Peyer's patch (tissue), 4 donors: ENCODE data around the gene LGMN. TPM values are rescaled to one million over a fixed set of nuclear protein-coding genes. Genes with fewer than 3 reads are reported as not detected.

ENCODE experiments used
- DNase-seq, 3 donors: peaks; one replicate each; pipeline ENCODE4 v3.0.0-alpha.2; 2017 to 2019
- H3K27ac ChIP-seq, 4 donors: fragments of 200-600 bp; sonication (generic); one replicate each; pipeline ENCODE4 v1.5.1; 2016 to 2019
- H3K27me3 ChIP-seq, 2 donors: fragments of 200-600 bp; sonication (generic); one replicate each; pipeline ENCODE4 v1.5.1; 2019
- H3K36me3 ChIP-seq, 3 donors: fragments of 200-600 bp; sonication (generic); one replicate each; pipeline ENCODE4 v1.5.1; 2016 to 2019
- H3K4me1 ChIP-seq, 4 donors: fragments of 200-600 bp; sonication (generic); one replicate each; pipeline ENCODE4 v1.5.1; 2016 to 2019
- H3K4me3 ChIP-seq, 4 donors: fragments of 200-600 bp; sonication (generic); 1 replicate in 3 of 4; 2 replicates in 1 of 4; pipeline ENCODE4 v1.5.1; 2016 to 2019; ENCODE audit warnings: mild to moderate bottlenecking in 1 of 4
- H3K9me3 ChIP-seq, 4 donors: fragments of 200-600 bp; sonication (generic); one replicate each; pipeline ENCODE4 v1.5.1; 2016 to 2019; ENCODE audit warnings: mild to moderate bottlenecking in 1 of 4
- CTCF ChIP-seq, 6 experiments: fragments of 450-650 bp in 4 of 6; fragments of 200-600 bp in 2 of 6; sonication (generic) in 1 of 6; IDR thresholded peaks; one replicate each; pipeline ENCODE4 v1.5.1; 2017 to 2019; ENCODE audit warnings: antibody characterized with exemption in 6 of 6, mild to moderate bottlenecking in 3 of 6, moderate library complexity in 1 of 6
- POLR2A ChIP-seq, 2 donors: fragments of 450-650 bp; IDR thresholded peaks; one replicate each; pipeline ENCODE4 v1.5.1; 2017; ENCODE audit warnings: antibody characterized with exemption in 2 of 2, mild to moderate bottlenecking in 2 of 2, moderate library complexity in 2 of 2
- total RNA-seq, 4 donors: library from RNA; depleted of rRNA; stranded (reverse); fragments of >200 nt; gene quantifications; one replicate each; pipeline ENCODE4 v1.1.0, GENCODE V29; 2016

The LGMN gene
- total RNA-seq, 4 donors from 2014 or later: 16.5 to 108 (median 82.5) TPM

- DNase-seq: peak in 1 of 3 donors; percentile 63
- TF ChIP-seq CTCF (IDR thresholded peaks at IDR 0.05): peak in 4 of 6 experiments; percentile 38 to 59 (median 56)
- no peak for TF ChIP-seq POLR2A (IDR thresholded peaks at IDR 0.05)
These were observed 58.0 kb downstream of the LGMN start for GRCh38 chr14:92690171-92691011.

GRCh38 chr14:92688434-92689375, 59.7 kb downstream of the LGMN start:
- Histone ChIP-seq H3K9me3 (no peaks in the 10 kb centered on the region), H3K4me3 (no peak overlapping the region), H3K36me3 (peaks cover 0 to 36% (median 0%) of the 10 kb centered on the region in 3 donors), H3K4me1 (peaks cover 0 to 38% (median 4%) of the 10 kb centered on the region in 4 donors), H3K27me3 (no peaks in the 10 kb centered on the region), H3K27ac (no peak overlapping the region)
- peak in 1 of 3 donors; percentile 57 for DNase-seq
- TF ChIP-seq CTCF (IDR thresholded peaks at IDR 0.05): no peak
- TF ChIP-seq POLR2A (IDR thresholded peaks at IDR 0.05): no peak

More at GRCh38 chr14:92690171-92691011, 58.0 kb downstream of the LGMN start:
- Histone ChIP-seq H3K4me3 (no peak overlapping the region), H3K27me3 (no peaks in the 10 kb centered on the region), H3K4me1 (peaks cover 0 to 42% (median 4%) of the 10 kb centered on the region in 4 donors), H3K27ac (no peak overlapping the region), H3K36me3 (peaks cover 0 to 20% (median 0%) of the 10 kb centered on the region in 3 donors), H3K9me3 (no peaks in the 10 kb centered on the region)

- no peaks in the 10 kb centered on the region for H3K9me3 ChIP-seq
- no peak for TF ChIP-seq CTCF (IDR thresholded peaks at IDR 0.05)
- no peaks in the 10 kb centered on the region for H3K27me3 ChIP-seq
- H3K4me1 ChIP-seq: peaks cover 0 to 30% (median 2%) of the 10 kb centered on the region in 4 donors
- peak in 1 of 3 donors; percentile 57 for DNase-seq
- H3K36me3 ChIP-seq: peaks cover 0 to 43% (median 0%) of the 10 kb centered on the region in 3 donors
- peak overlapping the region in 2 of 4 donors; percentile 34 to 45 for H3K4me3 ChIP-seq
- no peak overlapping the region for H3K27ac ChIP-seq
These were observed 60.6 kb downstream of the LGMN start for GRCh38 chr14:92687681-92688433.

- H3K27ac ChIP-seq: peak overlapping the region in 1 of 4 donors; percentile 10
- no peaks in the 10 kb centered on the region for H3K27me3 ChIP-seq
- TF ChIP-seq CTCF (IDR thresholded peaks at IDR 0.05): peak; percentile 65 to 99 (median 92)
- no peak for TF ChIP-seq POLR2A (IDR thresholded peaks at IDR 0.05)
- H3K4me3 ChIP-seq: peak overlapping the region in 3 of 4 donors; percentile 4 to 45 (median 34)
- peaks cover 0 to 44% (median 0%) of the 10 kb centered on the region in 3 donors for H3K36me3 ChIP-seq
- DNase-seq: peak; percentile 65 to 90 (median 85)
- no peaks in the 10 kb centered on the region for H3K9me3 ChIP-seq
- H3K4me1 ChIP-seq: peaks cover 0 to 22% (median 2%) of the 10 kb centered on the region in 4 donors
These were observed 61.5 kb downstream of the LGMN start for GRCh38 chr14:92686900-92687427.
